SK-N-SH treated with all-trans-retinoic acid at 6 μM for 48 hours (cell line): ENCODE measurements around the gene VTA1.
"Not testable (repeated sequence)": the region's sequence is repeated elsewhere in the genome, so short reads cannot be mapped to it uniquely, and the experiment has no call there.

Experiments
- ATAC-seq: fragments of 200-7000 bp; cut with Tn5 transposase; 3 replicates; pipeline ENCODE4 v1.9.1; 2020; ENCODE audit warnings: mild to moderate bottlenecking, moderate library complexity
- ARNTL ChIP-seq: fragments of 450-650 bp; formaldehyde crosslinking; IDR thresholded peaks from 2 replicates; pipeline ENCODE4 v1.5.0; 2020; ENCODE audit warnings: low read depth, mild to moderate bottlenecking, moderate library complexity, borderline replicate concordance
- CSRNP3 ChIP-seq: fragments of 250-450 bp; sonication (Bioruptor Pico); IDR thresholded peaks from 2 replicates; pipeline ENCODE4 v1.5.1; 2021; ENCODE audit warnings: mild to moderate bottlenecking, moderate library complexity
- GLIS3 ChIP-seq: fragments of 250-450 bp; sonication (Bioruptor Pico); IDR thresholded peaks from 2 replicates; pipeline ENCODE4 v1.5.0; 2020; ENCODE audit warnings: mild to moderate bottlenecking, moderate library complexity
- ISL1 ChIP-seq: fragments of 250-450 bp; sonication (Bioruptor Pico); IDR thresholded peaks from 2 replicates; pipeline ENCODE4 v2.1.2; 2022; ENCODE audit warnings: mild to moderate bottlenecking, moderate library complexity
- OSR1 ChIP-seq: fragments of 250-450 bp; sonication (Bioruptor Pico); IDR thresholded peaks from 2 replicates; pipeline ENCODE4 v1.8.0; 2022; ENCODE audit warnings: moderate library complexity, mild to moderate bottlenecking, inconsistent platforms
- PPARA ChIP-seq: fragments of 250-450 bp; sonication (Bioruptor Pico); IDR thresholded peaks from 2 replicates; pipeline ENCODE4 v1.5.0; 2020; ENCODE audit warnings: mild to moderate bottlenecking, borderline replicate concordance
- RARB ChIP-seq: fragments of 250-450 bp; sonication (Bioruptor Pico); IDR thresholded peaks from 2 replicates; pipeline ENCODE4 v1.8.0; 2021; ENCODE audit warnings: mild to moderate bottlenecking, moderate library complexity
- SNAI2 ChIP-seq: fragments of 250-450 bp; sonication (Bioruptor Pico); IDR thresholded peaks from 2 replicates; pipeline ENCODE4 v1.5.0; 2020; ENCODE audit warnings: mild to moderate bottlenecking, moderate library complexity
- TCF4 ChIP-seq: fragments of 250-450 bp; sonication (Bioruptor Pico); IDR thresholded peaks from 2 replicates; pipeline ENCODE4 v1.8.0; 2021; ENCODE audit warnings: mild to moderate bottlenecking, moderate library complexity, borderline replicate concordance
- TOX ChIP-seq: fragments of 250-450 bp; sonication (Bioruptor Pico); IDR thresholded peaks from 2 replicates; pipeline ENCODE4 v1.8.0; 2021; ENCODE audit warnings: mild to moderate bottlenecking, moderate library complexity, borderline replicate concordance
- TSHZ2 ChIP-seq: fragments of 250-450 bp; sonication (Bioruptor Pico); IDR thresholded peaks from 2 replicates; pipeline ENCODE4 v1.5.0; 2020; ENCODE audit warnings: mild to moderate bottlenecking, moderate library complexity
- ZFP30 ChIP-seq: fragments of 450-650 bp; formaldehyde crosslinking; IDR thresholded peaks from 2 replicates; pipeline ENCODE4 v1.5.0; 2022; ENCODE audit warnings: mild to moderate bottlenecking, moderate library complexity
- ZNF565 ChIP-seq: fragments of 450-650 bp; formaldehyde crosslinking; conservative IDR thresholded peaks from 2 replicates; pipeline ENCODE4 v1.5.0; 2020; ENCODE audit warnings: low read depth, mild to moderate bottlenecking, moderate library complexity
- ZNF70 ChIP-seq: fragments of 450-650 bp; formaldehyde crosslinking; IDR thresholded peaks from 2 replicates; pipeline ENCODE4 v1.5.0; 2020; ENCODE audit warnings: mild to moderate bottlenecking, moderate library complexity
- ZNF8 ChIP-seq: fragments of 450-650 bp; formaldehyde crosslinking; IDR thresholded peaks from 2 replicates; pipeline ENCODE4 v1.5.0; 2020; ENCODE audit warnings: mild to moderate bottlenecking, moderate library complexity
- TF ChIP-seq, protein P1 (sequence below): fragments of 250-450 bp; sonication (Bioruptor Pico); IDR thresholded peaks from 2 replicates; pipeline ENCODE4 v1.8.0; 2021; ENCODE audit warnings: low read depth, mild to moderate bottlenecking, moderate library complexity, borderline replicate concordance

The VTA1 gene

DNA sequence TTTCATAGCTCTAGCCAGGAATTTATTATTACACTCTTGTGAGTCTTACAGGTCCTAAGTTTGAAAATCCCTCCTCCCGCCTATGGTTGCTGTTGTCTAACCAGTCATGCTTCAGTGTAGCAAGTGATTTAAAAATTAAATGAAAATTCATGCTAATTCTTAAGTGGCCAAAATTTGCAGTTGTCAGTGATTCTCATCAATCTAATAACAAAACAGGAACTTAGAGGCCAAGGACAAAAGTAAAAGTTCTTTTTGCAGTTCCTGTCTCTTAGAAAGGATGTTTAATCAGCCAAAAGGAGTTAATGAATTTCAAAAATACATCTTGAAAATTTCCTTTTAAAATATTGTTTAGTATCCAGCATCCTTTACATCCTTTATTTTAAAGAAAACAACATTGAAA lies 36.3 kb downstream of the VTA1 start (continued):
- no peak for TF ChIP-seq ISL1 (CRISPR knock-in tag)

DNA sequence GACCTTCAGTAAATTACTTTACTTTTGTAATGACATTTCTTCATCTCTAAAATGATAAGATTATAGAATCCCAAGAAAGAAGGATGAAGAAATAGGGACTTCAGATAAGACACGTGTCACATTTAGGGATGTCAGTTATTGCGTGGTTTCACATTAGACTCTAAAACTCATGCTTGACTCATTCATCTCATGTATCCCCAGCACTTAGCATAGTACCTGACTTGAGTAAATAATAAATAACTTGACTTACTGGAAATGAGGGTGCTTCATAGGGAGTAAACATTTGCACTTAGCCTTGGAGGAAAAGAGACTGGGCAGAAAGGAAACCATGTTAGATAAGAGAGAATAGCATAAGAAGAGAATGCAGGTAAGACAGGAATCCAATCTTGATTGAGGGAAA lies 37.2 kb downstream of the VTA1 start:
- no peak for TF ChIP-seq TCF4
- TF ChIP-seq, protein P1, sequence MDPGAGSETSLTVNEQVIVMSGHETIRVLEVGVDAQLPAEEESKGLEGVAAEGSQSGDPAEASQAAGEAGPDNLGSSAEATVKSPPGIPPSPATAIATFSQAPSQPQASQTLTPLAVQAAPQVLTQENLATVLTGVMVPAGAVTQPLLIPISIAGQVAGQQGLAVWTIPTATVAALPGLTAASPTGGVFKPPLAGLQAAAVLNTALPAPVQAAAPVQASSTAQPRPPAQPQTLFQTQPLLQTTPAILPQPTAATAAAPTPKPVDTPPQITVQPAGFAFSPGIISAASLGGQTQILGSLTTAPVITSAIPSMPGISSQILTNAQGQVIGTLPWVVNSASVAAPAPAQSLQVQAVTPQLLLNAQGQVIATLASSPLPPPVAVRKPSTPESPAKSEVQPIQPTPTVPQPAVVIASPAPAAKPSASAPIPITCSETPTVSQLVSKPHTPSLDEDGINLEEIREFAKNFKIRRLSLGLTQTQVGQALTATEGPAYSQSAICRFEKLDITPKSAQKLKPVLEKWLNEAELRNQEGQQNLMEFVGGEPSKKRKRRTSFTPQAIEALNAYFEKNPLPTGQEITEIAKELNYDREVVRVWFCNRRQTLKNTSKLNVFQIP, result no peak
- no peak for TF ChIP-seq ZFP30 (CRISPR knock-in tag)
- TF ChIP-seq ZNF565 (CRISPR knock-in tag), result no peak
- TF ChIP-seq SNAI2, result no peak
- no peak for TF ChIP-seq ISL1 (CRISPR knock-in tag)
- no peak for ATAC-seq

DNA sequence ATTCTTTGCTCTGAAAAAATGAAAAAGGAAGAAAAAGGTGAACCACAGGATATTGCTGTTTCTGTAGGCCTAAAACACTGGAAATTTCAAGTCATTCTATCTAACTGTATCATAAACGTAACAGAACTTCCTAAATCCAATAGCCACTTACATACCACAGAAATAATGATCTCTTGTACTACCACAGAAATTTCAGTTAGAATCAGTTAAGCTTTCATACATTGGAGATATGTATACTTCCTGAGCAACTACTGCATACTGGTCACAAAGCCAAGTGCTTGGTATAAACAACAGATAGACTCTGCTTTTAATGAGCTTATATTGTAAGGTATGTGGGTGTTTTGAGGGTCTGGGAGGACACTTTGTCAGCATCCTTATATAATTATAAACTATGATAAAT lies 38.6 kb downstream of the VTA1 start:
- TF ChIP-seq PPARA (CRISPR knock-in tag) (no peak), ZFP30 (CRISPR knock-in tag) (no peak), GLIS3 (no peak), ZNF70 (CRISPR knock-in tag) (no peak), ISL1 (CRISPR knock-in tag) (no peak), RARB (CRISPR knock-in tag) (no peak)
- TF ChIP-seq, protein P1, result no peak
- ATAC-seq, result no peak

GRCh38 chr6:142187209-142187608 lies 40.1 kb downstream of the VTA1 start:
- TF ChIP-seq TCF4 (no peak), ISL1 (CRISPR knock-in tag) (peak; percentile 33)
- peak; percentile 92 for ATAC-seq

- ATAC-seq, result not testable (repeated sequence)
These were observed 41.3 kb downstream of the VTA1 start for GRCh38 chr6:142188341-142188740.

- no peak for ATAC-seq
- no peak for TF ChIP-seq TCF4
- TF ChIP-seq OSR1 (CRISPR knock-in tag), result no peak
- no peak for TF ChIP-seq ZFP30 (CRISPR knock-in tag)
- no peak for TF ChIP-seq TSHZ2
- no peak for TF ChIP-seq ZNF8 (CRISPR knock-in tag)
These were observed 42.0 kb downstream of the VTA1 start for GRCh38 chr6:142189057-142189456.

- no peak for TF ChIP-seq TSHZ2
- no peak for TF ChIP-seq RARB (CRISPR knock-in tag)
- TF ChIP-seq ZNF565 (CRISPR knock-in tag), result no peak
- TF ChIP-seq ARNTL (CRISPR knock-in tag), result no peak
- no peak for TF ChIP-seq TOX (CRISPR knock-in tag)
- TF ChIP-seq GLIS3, result no peak
- no peak for TF ChIP-seq OSR1 (CRISPR knock-in tag)
- no peak for TF ChIP-seq CSRNP3
- no peak for ATAC-seq
These were observed 45.3 kb downstream of the VTA1 start for GRCh38 chr6:142192343-142192742.
